Spleen (tissue), 7 donors: ENCODE results near the gene ZNF26.
A peak's percentile ranks its signal among the peaks of the same experiment; 100 is the strongest.

Source experiments
- CTCF ChIP-seq, 11 experiments: fragments of 200-600 bp in 7 of 11; fragments of 450-650 bp in 4 of 11; sonication (generic) in 4 of 11; IDR thresholded peaks in 8 of 11; conservative IDR thresholded peaks in 3 of 11; 1 replicate in 7 of 11; 2 replicates in 4 of 11; pipeline versions ENCODE4 v1.4.0 to v1.8.0; 2016 to 2021; ENCODE audit warnings: antibody characterized with exemption in 11 of 11, inconsistent platforms in 4 of 11, mild to moderate bottlenecking in 1 of 11
- POLR2A ChIP-seq, 3 donors: fragments of 450-650 bp; IDR thresholded peaks; one replicate each; pipeline ENCODE4 v1.5.1; 2017; ENCODE audit warnings: antibody characterized with exemption in 3 of 3, mild to moderate bottlenecking in 1 of 3
- POLR2AphosphoS5 ChIP-seq, 3 donors: sonication (generic); formaldehyde crosslinking; IDR thresholded peaks; one replicate each; pipeline ENCODE4 v1.5.1; 2017; ENCODE audit warnings: antibody characterized with exemption in 3 of 3
- donor health status: DM: no; HTN: no; CAD: no; lungs with moderate emphysema.
- donor health status: DM: no; HTN: no; CAD: no.
- donor health status: DM: no; HTN: no; CAD: no.

- TF ChIP-seq CTCF (IDR thresholded peaks at IDR 0.05 in 8 of 11, conservative IDR thresholded peaks at IDR 0.05 in 3 of 11) (peak in 1 of 11 experiments; percentile 22), POLR2AphosphoS5 (IDR thresholded peaks at IDR 0.05) (peak; percentile 89 to 92 (median 91)), POLR2A (IDR thresholded peaks at IDR 0.05) (peak in 1 of 3 donors; percentile 25)
Measured at GRCh38 chr12:133037207-133038005, 51.2 kb downstream of the ZNF26 start, which contains the start of gene ZNF84.
